GM12875 (cell line): Measurements from ENCODE around the gene CBLB.

ENCODE experiments used
- H3K4me3 ChIP-seq: one replicate; pipeline ENCODE4 v1.5.1; 2011; ENCODE audit warnings: low read depth, low read length, control low read depth
- CTCF ChIP-seq: IDR thresholded peaks from 2 replicates; pipeline ENCODE4 v1.5.1; 2011; ENCODE audit warnings: low read depth, mild to moderate bottlenecking, control low read depth, inconsistent platforms, low read length, moderate library complexity, borderline replicate concordance; ENCODE audit not compliant: insufficient read depth

The CBLB gene

GRCh38 chr3:105785803-105786202, 83.0 kb downstream of the CBLB start:
- TF ChIP-seq CTCF = no peak
- no peak overlapping the region for H3K4me3 ChIP-seq

- no peak overlapping the region for H3K4me3 ChIP-seq
- TF ChIP-seq CTCF = no peak
Measured at GRCh38 chr3:105783631-105784030, 85.2 kb downstream of the CBLB start.

GRCh38 chr3:105781871-105782270, 86.9 kb downstream of the CBLB start:
- no peak overlapping the region for H3K4me3 ChIP-seq
- no peak for TF ChIP-seq CTCF

GRCh38 chr3:105780107-105780506, 88.7 kb downstream of the CBLB start:
- TF ChIP-seq CTCF = no peak
- no peak overlapping the region for H3K4me3 ChIP-seq

GRCh38 chr3:105775368-105775767, 93.4 kb downstream of the CBLB start:
- no peak overlapping the region for H3K4me3 ChIP-seq
- TF ChIP-seq CTCF = no peak

- no peak overlapping the region for H3K4me3 ChIP-seq
- TF ChIP-seq CTCF = no peak
Measured at GRCh38 chr3:105774444-105775180, 94.2 kb downstream of the CBLB start.

GRCh38 chr3:105773291-105773690, 95.5 kb downstream of the CBLB start:
- no peak overlapping the region for H3K4me3 ChIP-seq
- no peak for TF ChIP-seq CTCF
